HEK293T (cell line): Measurements from ENCODE around the gene TADA2B.

Source experiments
- CTCF ChIA-PET: fragments of 350-600 bp; formaldehyde crosslinking; extraction: SDS; loops from one replicate; lab custom pipeline; 2021; ENCODE audit warnings: antibody characterized with exemption, inconsistent platforms; lab: Yijun Ruan, JAX
- POLR2A ChIA-PET: fragments of 350-600 bp; formaldehyde crosslinking; extraction: SDS; loops from one replicate; lab custom pipeline; 2020; ENCODE audit warnings: antibody characterized with exemption, inconsistent platforms; lab: Yijun Ruan, JAX
- DNase-seq: peaks from one replicate; pipeline ENCODE4 v3.0.0; 2012; ENCODE audit warnings: mixed read lengths; ENCODE audit errors: extremely low spot score
- ARNT ChIP-seq: fragments of 450-650 bp; IDR thresholded peaks from 2 replicates; pipeline ENCODE4 v1.6.1; 2017; ENCODE audit warnings: mild to moderate bottlenecking
- BHLHE40 ChIP-seq: fragments of 450-650 bp; IDR thresholded peaks from 2 replicates; pipeline ENCODE4 v1.6.1; 2016; ENCODE audit warnings: mild to moderate bottlenecking, moderate library complexity, borderline replicate concordance
- CTBP1 ChIP-seq: fragments of 450-650 bp; IDR thresholded peaks from 2 replicates; pipeline ENCODE4 v1.6.1; 2016; ENCODE audit warnings: borderline replicate concordance
- ELF4 ChIP-seq: fragments of 450-650 bp; IDR thresholded peaks from 2 replicates; pipeline ENCODE4 v1.6.1; 2017; ENCODE audit warnings: antibody characterized with exemption
- FOXA1 ChIP-seq: fragments of 450-650 bp; IDR thresholded peaks from 2 replicates; pipeline ENCODE4 v1.6.1; 2016; ENCODE audit warnings: mild to moderate bottlenecking
- FOXK2 ChIP-seq: fragments of 450-650 bp; IDR thresholded peaks from 2 replicates; pipeline ENCODE4 v1.6.1; 2016; ENCODE audit warnings: mild to moderate bottlenecking
- FOXM1 ChIP-seq: fragments of 450-650 bp; IDR thresholded peaks from 2 replicates; pipeline ENCODE4 v1.6.1; 2017; ENCODE audit warnings: mild to moderate bottlenecking, borderline replicate concordance
- HDGF ChIP-seq: fragments of 450-650 bp; IDR thresholded peaks from 2 replicates; pipeline ENCODE4 v1.6.1; 2017; ENCODE audit warnings: antibody characterized with exemption, borderline replicate concordance
- L3MBTL2 ChIP-seq: fragments of 450-650 bp; conservative IDR thresholded peaks from 2 replicates; pipeline ENCODE4 v1.6.1; 2016; ENCODE audit warnings: mild to moderate bottlenecking
- LEF1 ChIP-seq: fragments of 450-650 bp; IDR thresholded peaks from 2 replicates; pipeline ENCODE4 v1.6.1; 2017; ENCODE audit warnings: mild to moderate bottlenecking, borderline replicate concordance
- NFRKB ChIP-seq: fragments of 450-650 bp; IDR thresholded peaks from 2 replicates; pipeline ENCODE4 v1.6.1; 2016; ENCODE audit warnings: mild to moderate bottlenecking, moderate library complexity
- SP1 ChIP-seq: fragments of 450-650 bp; IDR thresholded peaks from 2 replicates; pipeline ENCODE4 v1.6.1; 2017
- SUZ12 ChIP-seq: fragments of 450-650 bp; IDR thresholded peaks from 2 replicates; pipeline ENCODE4 v1.6.1; 2016; ENCODE audit warnings: mild to moderate bottlenecking
- TARDBP ChIP-seq: fragments of 450-650 bp; IDR thresholded peaks from 2 replicates; pipeline ENCODE4 v1.6.1; 2016
- ZNF384 ChIP-seq: fragments of 450-650 bp; IDR thresholded peaks from 2 replicates; pipeline ENCODE4 v1.6.1; 2016
- TF ChIP-seq, protein P1 (sequence below): fragments of 450-650 bp; IDR thresholded peaks from 2 replicates; pipeline ENCODE4 v1.6.1; 2016

TADA2B gene, protein sequence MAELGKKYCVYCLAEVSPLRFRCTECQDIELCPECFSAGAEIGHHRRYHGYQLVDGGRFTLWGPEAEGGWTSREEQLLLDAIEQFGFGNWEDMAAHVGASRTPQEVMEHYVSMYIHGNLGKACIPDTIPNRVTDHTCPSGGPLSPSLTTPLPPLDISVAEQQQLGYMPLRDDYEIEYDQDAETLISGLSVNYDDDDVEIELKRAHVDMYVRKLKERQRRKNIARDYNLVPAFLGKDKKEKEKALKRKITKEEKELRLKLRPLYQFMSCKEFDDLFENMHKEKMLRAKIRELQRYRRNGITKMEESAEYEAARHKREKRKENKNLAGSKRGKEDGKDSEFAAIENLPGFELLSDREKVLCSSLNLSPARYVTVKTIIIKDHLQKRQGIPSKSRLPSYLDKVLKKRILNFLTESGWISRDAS

DNA sequence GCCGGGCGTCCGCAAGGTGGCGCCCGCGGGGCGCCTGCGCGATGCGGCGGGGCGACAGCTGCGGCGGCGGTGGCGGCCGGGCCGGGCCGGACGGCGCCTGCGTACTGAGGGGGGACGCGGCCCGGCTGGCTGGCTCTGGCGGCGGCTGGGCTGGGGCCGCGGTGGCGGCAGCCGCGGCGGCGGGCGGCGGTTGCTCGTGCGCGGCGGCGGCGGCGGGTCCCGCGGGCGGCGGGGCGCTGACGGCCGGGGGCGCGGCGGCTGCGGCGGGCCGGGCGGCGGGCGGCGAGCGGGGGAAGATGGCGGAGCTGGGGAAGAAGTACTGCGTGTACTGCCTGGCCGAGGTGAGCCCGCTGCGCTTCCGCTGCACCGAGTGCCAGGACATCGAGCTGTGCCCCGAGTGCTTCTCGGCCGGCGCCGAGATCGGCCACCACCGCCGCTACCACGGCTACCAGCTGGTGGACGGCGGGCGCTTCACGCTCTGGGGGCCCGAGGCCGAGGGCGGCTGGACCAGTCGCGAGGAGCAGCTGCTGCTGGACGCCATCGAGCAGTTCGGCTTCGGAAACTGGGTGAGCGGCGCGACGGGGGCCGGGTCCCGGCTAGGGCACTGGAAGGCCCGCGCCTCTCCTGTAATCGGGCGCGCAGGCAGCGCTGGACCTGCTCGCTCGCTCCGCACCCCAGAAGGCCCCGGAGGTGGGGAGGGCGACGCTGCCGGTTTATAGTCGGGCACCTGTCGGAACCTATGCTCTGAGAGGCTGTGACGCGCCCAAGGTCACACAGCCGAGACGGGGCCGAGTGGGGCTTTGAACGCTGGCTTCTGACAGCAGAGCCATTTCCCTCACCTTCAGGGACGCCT is at the start of gene TADA2B:
TADA2B (plus strand) TSS at position 89 of the 853 bp plus-strand sequence; CDS start at position 297, 208 bp downstream.
- DNase-seq: no peak
- TF ChIP-seq ARNT: 0 out of 2 replicates have a peak, but pooled peaks have one; percentile 11
- TF ChIP-seq, protein P1, sequence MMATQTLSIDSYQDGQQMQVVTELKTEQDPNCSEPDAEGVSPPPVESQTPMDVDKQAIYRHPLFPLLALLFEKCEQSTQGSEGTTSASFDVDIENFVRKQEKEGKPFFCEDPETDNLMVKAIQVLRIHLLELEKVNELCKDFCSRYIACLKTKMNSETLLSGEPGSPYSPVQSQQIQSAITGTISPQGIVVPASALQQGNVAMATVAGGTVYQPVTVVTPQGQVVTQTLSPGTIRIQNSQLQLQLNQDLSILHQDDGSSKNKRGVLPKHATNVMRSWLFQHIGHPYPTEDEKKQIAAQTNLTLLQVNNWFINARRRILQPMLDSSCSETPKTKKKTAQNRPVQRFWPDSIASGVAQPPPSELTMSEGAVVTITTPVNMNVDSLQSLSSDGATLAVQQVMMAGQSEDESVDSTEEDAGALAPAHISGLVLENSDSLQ: no peak
- POLR2A ChIA-PET: interaction anchor here (0.8 to 7.8 kb wide), 6 partner anchors 11 to 134 kb away, joined by 3 to 67 read pairs (median 4); partner anchors contain the start of genes GRPEL1 and TBC1D14
- CTCF ChIA-PET: interaction anchor here (0.7 to 1.5 kb wide), 6 partner anchors 13 to 69 kb away, joined by 3 to 14 read pairs (median 3); partner anchors contain the start of gene GRPEL1

DNA sequence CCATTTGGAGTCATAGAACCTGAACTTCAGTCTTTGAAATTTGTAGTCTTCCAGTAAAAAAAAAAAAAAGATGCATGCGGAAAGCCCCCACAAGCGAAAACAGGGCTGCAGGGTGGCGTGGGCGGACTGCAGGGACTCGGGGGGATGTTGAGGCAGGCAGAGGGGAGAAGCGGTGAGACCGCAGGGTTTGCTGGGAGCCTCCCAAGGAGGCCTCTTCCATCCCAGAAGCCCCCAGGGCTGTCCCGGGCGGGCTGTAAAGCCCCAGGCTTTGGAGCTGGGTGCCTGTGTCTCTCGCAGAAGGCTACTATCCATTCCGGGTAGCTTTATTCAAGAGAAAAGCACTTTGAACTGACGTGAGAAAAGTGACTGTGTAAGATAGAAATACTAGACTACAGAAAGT is 46.7 kb upstream of the TADA2B start:
- TF ChIP-seq LEF1: no peak
- TF ChIP-seq FOXA1: no peak
- ChIA-PET CTCF (no interaction called here), POLR2A (no interaction called here)
- DNase-seq: no peak

DNA sequence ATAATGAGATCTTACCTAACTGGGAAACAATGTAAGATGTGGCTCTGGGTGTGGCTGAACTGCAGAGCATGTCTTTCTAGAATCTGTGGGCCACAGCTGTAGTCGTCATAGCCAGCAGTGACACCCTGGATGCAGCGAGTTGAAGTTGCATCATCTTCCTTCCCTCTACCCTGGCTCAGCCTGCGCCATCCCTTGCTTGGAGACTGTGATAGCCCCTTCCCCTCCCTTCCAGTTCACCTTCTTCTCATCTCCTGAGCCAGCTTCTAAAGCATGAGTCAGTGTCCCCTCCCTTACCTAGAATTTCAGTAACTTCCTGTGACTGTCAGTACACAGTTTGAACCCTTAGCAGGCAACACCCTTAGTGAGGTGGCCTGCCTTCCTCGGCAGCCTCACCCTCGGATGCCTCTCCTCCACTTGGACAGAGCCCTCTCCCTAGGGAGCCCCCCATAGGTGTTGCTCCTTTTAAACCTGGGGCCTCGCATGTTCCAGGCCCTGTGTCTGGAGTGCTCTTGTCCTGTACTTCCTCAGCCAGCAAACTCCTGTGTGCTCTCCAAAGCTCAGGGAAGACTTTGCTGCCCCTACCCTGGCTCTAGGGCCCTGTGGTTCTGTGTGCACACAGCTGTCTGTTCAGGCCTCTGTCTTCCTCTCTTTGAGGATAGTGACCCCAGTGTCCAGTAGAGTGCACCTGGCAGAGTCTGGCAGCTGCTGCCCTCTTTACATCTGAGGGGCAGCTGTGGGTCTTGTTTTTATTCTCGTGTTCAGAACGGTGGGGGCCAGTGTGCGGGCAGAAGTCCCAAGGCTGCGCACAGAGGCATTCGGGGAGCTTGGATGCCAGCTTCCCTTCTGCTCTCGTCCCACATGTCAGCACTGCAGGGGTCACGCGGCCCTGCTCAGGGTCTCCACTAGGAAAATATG is 43.7 kb upstream of the TADA2B start:
- no peak for DNase-seq
- ChIA-PET CTCF (interaction anchor here (0.7 kb wide), 1 partner anchor 85 kb away, joined by 8 read pairs; no protein-coding TSS in a partner anchor), POLR2A (interaction anchor here (1.0 kb wide), 1 partner anchor 44 kb away, joined by 3 read pairs; no protein-coding TSS in a partner anchor)
- TF ChIP-seq TARDBP (no peak), SUZ12 (no peak), ARNT (no peak)

DNA sequence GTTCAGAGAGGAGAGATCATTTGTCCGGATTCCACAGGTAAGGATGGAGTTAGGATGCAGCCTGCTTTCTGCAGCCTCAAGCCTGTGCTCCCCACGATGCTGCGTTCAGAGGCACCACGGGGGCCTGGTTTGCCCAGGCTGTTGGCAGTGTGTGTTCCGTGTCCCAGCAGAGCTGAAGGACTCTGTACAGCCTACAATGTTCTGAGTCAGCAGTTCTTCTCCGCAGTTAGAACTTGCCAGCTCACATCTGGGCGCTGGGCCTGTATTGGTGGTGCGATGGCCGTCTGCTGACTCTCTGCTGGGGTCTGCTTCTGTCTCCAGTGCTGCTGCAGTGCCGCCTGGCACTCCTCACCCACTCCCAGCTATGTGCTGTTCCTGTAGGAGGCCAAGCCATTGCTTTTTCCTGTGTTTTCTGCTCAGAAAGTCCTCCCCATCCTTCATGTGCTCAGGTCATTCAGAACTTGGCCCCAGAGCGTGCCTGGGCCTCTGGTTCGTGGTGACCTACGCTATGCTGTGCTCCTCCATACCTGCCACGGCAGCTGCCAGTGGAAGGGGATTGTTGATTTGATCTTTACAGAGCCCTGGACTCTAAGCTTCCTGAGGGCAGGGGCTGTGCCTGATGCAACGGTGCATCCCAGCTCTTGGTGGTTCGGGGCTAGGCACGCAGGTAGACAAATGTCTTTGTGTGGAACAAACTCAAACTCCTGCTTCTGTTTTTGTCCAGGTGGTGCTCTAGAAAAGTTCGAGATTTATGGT is 42.6 kb upstream of the TADA2B start:
- TF ChIP-seq LEF1 (no peak), CTBP1 (no peak)
- TF ChIP-seq, protein P1: no peak
- ChIA-PET CTCF (interaction anchor here (0.6 kb wide), 1 partner anchor 114 kb away, joined by 3 read pairs; no protein-coding TSS in a partner anchor), POLR2A (no interaction called here)
- DNase-seq: no peak

DNA sequence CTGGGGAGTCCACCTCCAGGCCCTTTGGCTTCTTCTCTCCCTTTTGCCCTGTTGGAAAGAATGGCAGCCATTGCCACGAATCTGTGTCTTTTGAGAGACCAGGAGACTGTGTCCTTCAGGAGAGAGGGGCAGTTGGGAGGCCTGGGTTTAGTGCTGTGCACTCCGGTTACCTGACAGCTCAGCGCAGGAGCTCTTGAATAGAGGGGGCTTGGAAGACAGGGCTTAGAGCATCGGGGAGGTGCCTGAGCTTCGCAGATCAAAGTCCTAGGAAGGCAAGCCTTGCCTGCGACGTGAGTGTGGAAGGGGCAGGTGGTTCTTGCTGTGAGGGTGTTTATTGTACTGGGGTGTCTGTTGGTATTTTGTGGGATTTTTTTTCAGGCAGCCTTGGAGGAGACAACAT is 41.9 kb upstream of the TADA2B start:
- TF ChIP-seq ZNF384 (no peak), BHLHE40 (no peak), L3MBTL2 (no peak), TARDBP (no peak), NFRKB (no peak), CTBP1 (no peak), FOXA1 (no peak), FOXK2 (no peak), FOXM1 (no peak), HDGF (no peak), SP1 (no peak), ARNT (no peak), SUZ12 (no peak)
- TF ChIP-seq, protein P1: no peak
- POLR2A ChIA-PET: no interaction called here
- CTCF ChIA-PET: no interaction called here
- DNase-seq: no peak

DNA sequence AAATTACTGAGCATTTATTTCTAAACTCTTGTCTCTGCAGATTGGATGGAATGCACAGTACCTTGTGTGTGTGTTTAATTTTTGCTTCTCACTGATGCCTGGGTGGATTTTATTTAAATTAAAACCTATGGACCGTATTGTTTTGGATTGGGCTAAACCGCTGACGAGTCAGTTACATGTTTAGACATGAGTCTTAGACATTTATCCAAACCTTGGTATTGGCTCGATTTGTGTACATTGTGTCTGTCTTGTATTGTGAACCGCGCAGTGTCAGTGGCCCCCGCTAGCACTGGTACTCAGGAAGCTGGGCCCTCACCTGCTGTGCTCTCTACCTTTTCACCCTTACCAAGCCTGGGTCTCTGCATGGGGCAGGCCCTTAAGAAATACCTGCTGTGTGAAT is 40.8 kb upstream of the TADA2B start:
- DNase-seq: no peak
- ChIA-PET CTCF (interaction anchor here (0.5 kb wide), 1 partner anchor 9 kb away, joined by 4 read pairs; no protein-coding TSS in a partner anchor), POLR2A (no interaction called here)
- TF ChIP-seq LEF1 (no peak), FOXK2 (no peak), FOXA1 (no peak), ELF4 (no peak), NFRKB (no peak)
